Memory B cell (primary cell): ENCODE data around the gene DISC1.
A peak's percentile ranks its signal among the peaks of the same experiment; 100 is the strongest.

Source experiments
- ATAC-seq: fragments of 150-1000 bp; cut with Tn5 transposase; 2 replicates; pipeline ENCODE4 v1.10.0; 2021; ENCODE audit warnings: low read depth, mild to moderate bottlenecking, moderate library complexity
- DNase-seq, 2 donors: peaks; one replicate each; pipeline ENCODE4 v3.0.0; 2022; ENCODE audit warnings: low spot score in 2 of 2
- H3K27ac Mint-ChIP-seq: one replicate; pipeline ENCODE4 v1.8.0; 2022; ENCODE audit warnings: mild to moderate bottlenecking, moderate library complexity, mixed read lengths
- H3K27me3 Mint-ChIP-seq: one replicate; pipeline ENCODE4 v1.8.0; 2022; ENCODE audit warnings: mixed read lengths
- H3K36me3 Mint-ChIP-seq: one replicate; pipeline ENCODE4 v1.8.0; 2022; ENCODE audit warnings: mild to moderate bottlenecking, mixed read lengths
- H3K4me1 Mint-ChIP-seq: one replicate; pipeline ENCODE4 v1.8.0; 2022; ENCODE audit warnings: mixed read lengths
- H3K4me3 Mint-ChIP-seq: one replicate; pipeline ENCODE4 v1.8.0; 2022; ENCODE audit warnings: mild to moderate bottlenecking, moderate library complexity, mixed read lengths
- H3K9me3 Mint-ChIP-seq: one replicate; pipeline ENCODE4 v1.8.0; 2022; ENCODE audit warnings: mixed read lengths

DISC1 gene

DNA sequence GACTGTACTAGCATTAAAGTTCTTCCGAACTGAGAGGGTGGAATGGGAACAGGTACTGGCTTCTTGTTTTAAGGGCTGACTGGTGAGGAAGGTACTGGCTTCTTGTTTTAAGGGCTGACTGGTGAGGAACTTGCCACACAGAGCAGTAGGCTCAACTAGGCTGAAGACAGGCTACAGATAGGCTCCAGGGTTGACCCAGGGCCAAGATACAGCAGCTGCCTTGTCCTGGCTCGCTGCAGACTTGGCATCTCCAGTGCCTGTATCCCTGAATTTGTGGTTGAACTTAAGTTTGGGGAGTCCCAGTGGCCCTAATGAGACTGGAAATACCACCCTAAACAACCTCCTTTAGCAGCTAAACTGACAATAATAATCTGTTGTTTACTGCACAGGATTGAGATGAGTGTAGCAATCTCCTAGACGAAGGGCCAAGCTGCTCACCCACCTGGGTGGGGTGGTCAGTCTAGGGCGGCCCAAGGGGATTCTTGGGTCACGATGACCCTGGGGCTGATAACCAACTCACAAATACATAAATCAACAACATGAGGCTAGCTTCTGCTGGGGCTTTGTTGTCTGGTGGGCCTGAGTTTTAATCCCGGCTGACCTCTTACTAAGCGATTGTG, 227.1 kb downstream of the DISC1 start:
- DNase-seq: no peak
- Mint-ChIP-seq H3K4me1 (peaks cover 6% of the 10 kb centered on the region), H3K27ac (no peak overlapping the region), H3K36me3 (peaks cover 2% of the 10 kb centered on the region), H3K4me3 (no peak overlapping the region), H3K27me3 (no peaks in the 10 kb centered on the region), H3K9me3 (no peaks in the 10 kb centered on the region)
- no peak for ATAC-seq

DNA sequence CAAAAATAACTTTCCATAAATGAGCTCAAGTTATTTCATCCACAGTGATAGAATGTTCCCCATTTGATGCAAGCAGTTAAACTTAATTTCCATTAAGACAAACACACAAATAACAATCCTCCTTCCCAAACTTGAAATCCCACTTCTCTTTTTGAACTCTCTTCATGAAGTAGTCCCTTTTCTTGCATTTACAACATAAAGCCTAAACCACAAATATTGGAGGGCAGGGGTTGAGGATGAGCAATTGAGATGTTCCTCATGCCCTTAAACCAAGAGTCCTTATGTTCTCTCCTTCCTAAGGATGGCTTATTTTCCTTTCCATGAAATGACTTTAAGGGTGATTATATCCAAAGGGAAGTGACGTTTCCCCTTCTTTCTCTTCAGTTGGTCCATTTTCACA, 228.8 kb downstream of the DISC1 start:
- ATAC-seq: no peak
- H3K27ac Mint-ChIP-seq: no peak overlapping the region
- H3K27me3 Mint-ChIP-seq: no peaks in the 10 kb centered on the region
- no peak overlapping the region for H3K4me3 Mint-ChIP-seq
- DNase-seq: no peak
- peaks cover 6% of the 10 kb centered on the region for H3K4me1 Mint-ChIP-seq
- peaks cover 2% of the 10 kb centered on the region for H3K36me3 Mint-ChIP-seq
- no peaks in the 10 kb centered on the region for H3K9me3 Mint-ChIP-seq

DNA sequence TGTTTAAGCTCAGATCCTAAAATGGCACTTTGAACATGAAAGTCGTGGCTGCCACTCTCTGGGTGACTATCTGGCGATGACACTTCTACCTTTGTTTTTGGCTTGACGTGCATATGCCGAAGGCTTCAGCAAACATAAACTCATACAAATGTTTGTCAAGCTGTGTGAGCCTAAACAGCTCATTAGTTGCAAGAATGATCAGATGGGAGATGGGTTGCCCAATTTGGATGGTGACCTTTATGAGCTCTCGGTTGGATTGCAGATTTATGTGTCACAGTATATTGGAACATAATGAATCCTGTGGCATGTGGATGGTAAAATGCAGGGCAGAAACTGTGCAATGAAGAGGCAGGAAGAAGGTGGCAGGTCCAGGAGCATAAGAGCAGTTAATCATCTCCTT, 229.3 kb downstream of the DISC1 start:
- DNase-seq (no peak), ATAC-seq (no peak)
- Mint-ChIP-seq H3K36me3 (peaks cover 2% of the 10 kb centered on the region), H3K4me3 (no peak overlapping the region), H3K4me1 (peaks cover 6% of the 10 kb centered on the region), H3K27ac (no peak overlapping the region), H3K9me3 (no peaks in the 10 kb centered on the region), H3K27me3 (no peaks in the 10 kb centered on the region)

DNA sequence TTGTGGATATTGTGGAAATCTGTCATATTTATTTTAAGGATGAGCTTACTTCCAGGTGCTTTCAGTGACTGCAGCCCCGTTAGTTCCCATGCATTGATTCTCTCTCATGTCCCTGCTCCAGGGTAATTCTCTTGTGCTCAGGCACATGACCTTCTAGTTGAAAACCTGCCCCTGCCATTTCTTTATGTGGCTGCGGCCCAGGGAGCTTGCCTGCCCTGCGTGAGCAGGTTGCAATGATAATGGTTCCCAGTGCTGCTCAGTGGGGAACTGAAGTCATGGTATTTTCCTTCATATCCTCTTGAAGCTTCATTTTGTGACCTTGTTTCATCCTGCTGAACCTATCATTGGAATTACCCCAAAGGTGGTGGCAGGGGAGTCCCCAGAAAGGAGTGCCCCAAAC, 229.8 kb downstream of the DISC1 start:
- peaks cover 6% of the 10 kb centered on the region for H3K4me1 Mint-ChIP-seq
- H3K9me3 Mint-ChIP-seq: no peaks in the 10 kb centered on the region
- no peak for ATAC-seq
- no peak overlapping the region for H3K4me3 Mint-ChIP-seq
- no peak overlapping the region for H3K27ac Mint-ChIP-seq
- H3K27me3 Mint-ChIP-seq: no peaks in the 10 kb centered on the region
- peaks cover 2% of the 10 kb centered on the region for H3K36me3 Mint-ChIP-seq
- no peak for DNase-seq

DNA sequence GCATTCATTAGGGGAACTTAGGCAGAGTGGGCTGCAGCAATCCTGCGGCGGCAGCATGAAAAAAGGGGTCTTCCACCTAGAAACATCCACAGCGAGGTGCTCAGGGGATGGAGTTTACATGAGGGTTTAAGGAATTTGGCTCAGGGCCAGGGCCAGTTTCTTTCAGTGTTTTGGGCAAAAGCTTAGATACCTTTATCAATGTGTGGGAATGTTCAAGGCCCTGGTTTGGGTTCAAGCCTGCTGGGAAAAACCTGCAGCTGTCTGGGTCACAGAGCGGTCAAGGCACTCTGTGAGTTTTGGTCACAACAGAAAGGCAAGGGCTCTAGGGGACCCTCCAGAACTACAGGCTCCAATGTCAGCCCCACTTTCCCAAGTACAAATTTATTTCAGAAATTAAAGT, 230.3 kb downstream of the DISC1 start:
- Mint-ChIP-seq H3K4me3 (no peak overlapping the region), H3K9me3 (no peaks in the 10 kb centered on the region), H3K36me3 (peaks cover 2% of the 10 kb centered on the region), H3K4me1 (peaks cover 4% of the 10 kb centered on the region), H3K27me3 (no peaks in the 10 kb centered on the region), H3K27ac (no peak overlapping the region)
- DNase-seq (no peak), ATAC-seq (no peak)

DNA sequence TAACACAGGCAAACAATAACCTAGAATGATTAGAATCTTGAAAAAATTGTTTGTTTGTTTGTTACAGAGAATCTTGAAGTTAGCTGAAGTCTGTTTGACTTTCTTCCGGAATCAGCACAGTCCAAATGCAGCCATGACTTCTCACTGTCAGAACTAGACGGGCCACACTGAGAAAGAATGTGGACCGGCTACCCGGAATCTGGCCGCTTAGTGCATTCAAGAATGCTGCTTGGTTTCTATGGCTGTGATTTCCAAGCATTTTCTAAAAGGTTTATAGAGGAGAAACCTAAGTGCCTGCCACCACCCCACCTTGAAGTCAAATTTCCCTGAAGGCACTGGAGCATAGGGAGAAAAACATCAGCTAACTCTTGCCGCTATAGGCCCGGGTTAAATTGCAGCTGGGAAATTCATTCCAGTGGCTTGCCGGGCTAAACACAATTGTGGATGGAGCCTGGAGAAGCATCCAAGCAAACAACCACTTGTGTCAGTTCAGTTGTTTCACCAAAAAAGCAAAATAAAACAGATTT, 231.1 kb downstream of the DISC1 start:
- Mint-ChIP-seq H3K4me1 (no peaks in the 10 kb centered on the region), H3K27me3 (no peaks in the 10 kb centered on the region), H3K4me3 (no peak overlapping the region), H3K27ac (no peak overlapping the region), H3K9me3 (no peaks in the 10 kb centered on the region), H3K36me3 (peaks cover 2% of the 10 kb centered on the region)
- no peak for DNase-seq
- ATAC-seq: no peak

DNA sequence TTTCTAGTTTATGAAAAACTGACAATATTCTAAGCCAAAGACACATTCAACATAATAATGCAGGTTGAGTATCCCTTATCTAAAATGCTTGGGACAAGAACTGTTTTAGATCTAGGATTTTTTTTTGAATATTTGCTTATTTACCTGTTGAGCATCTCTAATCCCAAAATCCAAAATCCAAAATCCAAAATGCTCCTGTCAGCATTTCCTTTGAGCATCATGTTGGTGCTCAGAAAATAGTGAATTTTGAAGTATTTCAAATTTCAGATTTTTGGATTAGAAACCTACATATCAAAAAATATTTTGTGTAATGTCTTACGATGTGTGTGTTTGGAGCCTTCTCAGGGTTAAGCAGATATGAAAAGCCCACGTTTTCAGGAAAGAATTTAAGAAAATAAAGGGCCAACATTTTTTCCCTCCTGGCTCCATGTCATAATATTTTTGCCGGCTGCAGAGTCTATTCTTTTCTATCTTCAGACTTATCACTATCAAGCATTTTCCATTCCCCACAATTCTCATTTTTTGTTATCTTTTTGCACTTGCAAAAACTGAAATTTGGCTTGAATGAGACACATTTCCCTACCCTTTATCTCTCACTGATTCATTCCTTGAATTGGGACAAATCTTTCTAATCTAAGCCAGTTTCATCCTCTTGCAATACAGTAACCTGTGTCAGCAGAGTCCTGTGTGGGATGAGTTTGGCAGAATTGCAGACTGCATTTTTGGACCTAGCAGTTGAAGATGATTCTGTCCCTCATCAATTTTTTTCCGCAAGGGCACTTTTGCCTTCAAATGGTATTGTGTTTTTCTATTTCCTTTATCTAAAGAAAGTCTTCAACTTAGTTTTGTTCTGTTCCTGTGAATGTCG, 233.9 kb downstream of the DISC1 start:
- no peaks in the 10 kb centered on the region for H3K27me3 Mint-ChIP-seq
- H3K4me3 Mint-ChIP-seq: no peak overlapping the region
- H3K4me1 Mint-ChIP-seq: no peaks in the 10 kb centered on the region
- no peak for DNase-seq
- no peaks in the 10 kb centered on the region for H3K9me3 Mint-ChIP-seq
- H3K36me3 Mint-ChIP-seq: peaks cover 2% of the 10 kb centered on the region
- no peak overlapping the region for H3K27ac Mint-ChIP-seq
- ATAC-seq: no peak

DNA sequence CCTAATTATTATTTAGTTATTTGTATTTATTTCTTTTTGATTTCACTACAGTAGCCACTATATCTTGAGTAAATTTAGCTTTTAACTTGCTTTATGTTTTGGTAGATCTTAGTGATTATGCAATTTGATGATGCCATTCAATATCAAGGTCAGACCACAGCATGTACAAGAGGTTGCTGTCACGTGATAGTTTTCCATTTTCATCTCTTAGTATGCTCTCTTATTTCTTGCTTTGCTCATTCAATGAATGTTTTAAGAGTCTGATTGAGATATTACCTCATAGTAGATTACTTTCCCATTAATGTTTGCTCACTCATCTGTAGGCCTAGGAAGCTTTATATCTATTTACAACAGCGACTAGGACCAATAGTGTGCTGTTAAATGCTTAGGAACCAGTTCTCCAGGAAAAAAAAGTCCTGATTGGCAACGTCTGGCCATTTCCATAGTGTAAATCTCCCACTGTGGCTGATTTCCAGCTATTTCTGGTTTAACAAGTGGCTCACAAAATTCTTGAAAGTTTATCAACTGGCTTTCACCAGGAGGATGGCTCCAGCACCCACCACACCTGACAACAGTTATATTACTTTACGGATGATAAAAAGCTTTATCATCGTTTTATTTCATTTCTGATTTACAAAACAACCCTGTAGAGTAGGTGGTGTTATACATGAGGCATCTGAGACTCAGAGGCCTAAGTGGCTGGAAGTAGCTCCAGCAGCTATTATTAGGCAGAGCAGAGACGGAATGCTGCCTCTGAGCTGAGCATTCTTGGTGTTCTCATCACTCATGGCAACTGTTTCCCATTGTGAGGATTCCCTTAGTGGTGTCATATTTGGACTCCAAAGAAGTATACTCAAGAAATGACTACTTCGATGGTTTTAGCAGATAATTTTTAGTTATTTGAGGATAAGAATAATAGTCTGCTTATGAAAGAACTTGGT, 235.2 kb downstream of the DISC1 start:
- H3K27ac Mint-ChIP-seq: no peak overlapping the region
- ATAC-seq (no peak), DNase-seq (no peak)
- H3K4me1 Mint-ChIP-seq: no peaks in the 10 kb centered on the region
- peaks cover 2% of the 10 kb centered on the region for H3K27me3 Mint-ChIP-seq
- no peak overlapping the region for H3K4me3 Mint-ChIP-seq
- H3K36me3 Mint-ChIP-seq: peaks cover 2% of the 10 kb centered on the region
- no peaks in the 10 kb centered on the region for H3K9me3 Mint-ChIP-seq

DNA sequence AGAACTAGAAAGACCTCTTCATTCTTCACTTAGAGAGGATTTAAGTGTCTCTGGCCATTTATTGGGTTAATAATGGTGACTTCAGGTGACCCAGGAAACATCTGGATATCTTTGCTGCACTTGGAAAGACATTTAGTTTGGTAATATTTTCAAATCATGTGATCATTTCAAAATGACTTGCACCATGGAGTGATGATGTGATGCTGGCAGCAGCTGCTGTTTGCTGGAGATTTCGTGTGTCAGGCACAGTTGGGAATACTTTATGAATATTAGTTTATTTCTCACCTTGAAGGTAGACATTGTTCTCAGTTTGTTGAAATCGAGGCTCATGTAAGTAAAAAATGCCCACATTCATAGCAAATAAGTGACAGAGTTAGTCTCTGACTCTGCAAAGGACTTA, 236.0 kb downstream of the DISC1 start:
- H3K9me3 Mint-ChIP-seq: no peaks in the 10 kb centered on the region
- peaks cover 2% of the 10 kb centered on the region for H3K27me3 Mint-ChIP-seq
- no peak overlapping the region for H3K27ac Mint-ChIP-seq
- no peak for DNase-seq
- no peaks in the 10 kb centered on the region for H3K4me1 Mint-ChIP-seq
- H3K4me3 Mint-ChIP-seq: no peak overlapping the region
- H3K36me3 Mint-ChIP-seq: peaks cover 2% of the 10 kb centered on the region
- ATAC-seq: no peak

DNA sequence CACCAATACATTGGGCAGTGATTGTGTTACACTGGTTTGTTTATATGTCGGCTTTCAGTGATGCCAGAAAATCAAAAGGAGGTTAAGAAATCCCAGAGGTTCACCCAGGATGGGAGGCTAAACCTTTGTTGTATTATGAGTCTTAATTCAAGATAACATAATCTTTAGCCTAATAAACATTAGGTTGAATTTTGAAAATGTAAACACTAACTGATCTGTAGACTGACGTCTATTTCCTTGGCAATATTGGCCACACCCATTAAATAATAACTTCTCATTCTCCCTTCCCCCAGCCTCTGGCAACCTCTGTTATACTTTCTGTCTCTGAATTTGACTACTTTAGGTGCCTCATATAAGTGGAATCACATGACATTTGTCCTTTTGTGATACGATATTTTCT, 238.7 kb downstream of the DISC1 start:
- Mint-ChIP-seq H3K36me3 (no peaks in the 10 kb centered on the region), H3K9me3 (no peaks in the 10 kb centered on the region), H3K27me3 (peaks cover 2% of the 10 kb centered on the region), H3K4me1 (peaks cover 7% of the 10 kb centered on the region), H3K4me3 (no peak overlapping the region), H3K27ac (no peak overlapping the region)
- DNase-seq (no peak), ATAC-seq (no peak)

DNA sequence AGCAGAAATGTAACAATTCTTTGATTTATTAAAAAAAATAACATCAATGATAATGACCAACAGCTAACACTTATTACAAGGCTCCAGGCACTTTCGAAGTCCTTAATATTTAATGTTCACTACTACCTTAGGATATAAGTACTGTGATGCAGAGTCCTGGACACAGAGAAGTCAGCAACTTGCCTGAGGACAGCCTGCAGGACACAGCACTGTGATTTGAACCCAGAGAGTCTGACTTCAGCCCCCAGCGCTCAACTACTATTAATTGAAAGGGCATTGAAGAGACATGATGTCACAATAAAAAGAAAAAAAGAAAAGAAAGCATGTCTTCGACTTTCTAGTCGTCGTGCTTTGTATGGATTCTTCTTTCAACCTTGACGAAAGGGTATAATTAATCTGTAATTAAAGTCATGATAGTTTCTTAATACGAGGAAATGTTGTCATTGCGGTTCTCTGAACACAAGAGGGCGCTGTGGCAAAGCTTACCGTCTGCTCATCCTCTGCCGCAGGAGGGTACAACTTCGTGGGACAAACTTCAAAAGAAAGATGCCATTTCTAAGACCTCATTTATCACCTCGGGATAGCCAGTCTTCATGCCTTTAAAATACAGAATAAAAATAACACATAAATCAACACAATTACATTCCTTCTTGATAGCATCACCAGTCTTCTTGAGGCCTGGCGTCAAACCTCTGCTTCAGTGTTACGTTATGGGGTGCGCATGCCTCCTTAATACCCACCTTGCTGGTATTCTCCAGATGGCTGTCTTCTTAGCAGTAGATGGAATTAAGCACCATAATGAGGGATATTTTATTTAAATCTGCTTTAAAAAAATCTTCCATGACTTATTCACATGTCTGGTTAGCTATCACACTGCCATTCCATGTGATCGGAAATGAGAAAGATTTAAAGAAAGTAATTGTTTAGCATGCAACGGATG, 240.1 kb downstream of the DISC1 start:
- Mint-ChIP-seq H3K27ac (no peak overlapping the region), H3K9me3 (no peaks in the 10 kb centered on the region), H3K36me3 (no peaks in the 10 kb centered on the region), H3K4me1 (peaks cover 7% of the 10 kb centered on the region), H3K27me3 (peaks cover 2% of the 10 kb centered on the region), H3K4me3 (no peak overlapping the region)
- DNase-seq (peak; percentile 27 to 37), ATAC-seq (no peak)

DNA sequence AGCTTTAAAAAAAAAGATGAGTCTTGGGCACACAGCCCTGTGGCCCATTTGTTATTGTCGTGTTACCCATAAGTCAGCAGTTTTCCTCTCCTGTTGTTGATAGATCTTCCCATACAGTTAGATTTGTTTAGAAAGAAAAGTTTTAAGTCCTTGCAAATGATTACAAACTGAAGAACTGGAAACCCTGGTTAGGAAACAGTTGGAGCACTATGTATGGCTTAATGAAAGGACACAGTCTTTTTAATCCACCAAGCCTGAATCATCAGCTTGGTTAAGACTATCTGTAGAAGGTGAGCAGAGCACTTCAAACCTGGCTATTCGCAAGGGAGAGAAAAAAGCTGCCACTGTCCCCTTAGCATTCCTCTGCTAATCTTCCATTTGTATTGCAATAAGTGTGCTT, 241.0 kb downstream of the DISC1 start:
- DNase-seq (no peak), ATAC-seq (no peak)
- Mint-ChIP-seq H3K4me1 (peaks cover 7% of the 10 kb centered on the region), H3K27me3 (peaks cover 2% of the 10 kb centered on the region), H3K36me3 (no peaks in the 10 kb centered on the region), H3K4me3 (no peak overlapping the region), H3K27ac (no peak overlapping the region), H3K9me3 (no peaks in the 10 kb centered on the region)

DNA sequence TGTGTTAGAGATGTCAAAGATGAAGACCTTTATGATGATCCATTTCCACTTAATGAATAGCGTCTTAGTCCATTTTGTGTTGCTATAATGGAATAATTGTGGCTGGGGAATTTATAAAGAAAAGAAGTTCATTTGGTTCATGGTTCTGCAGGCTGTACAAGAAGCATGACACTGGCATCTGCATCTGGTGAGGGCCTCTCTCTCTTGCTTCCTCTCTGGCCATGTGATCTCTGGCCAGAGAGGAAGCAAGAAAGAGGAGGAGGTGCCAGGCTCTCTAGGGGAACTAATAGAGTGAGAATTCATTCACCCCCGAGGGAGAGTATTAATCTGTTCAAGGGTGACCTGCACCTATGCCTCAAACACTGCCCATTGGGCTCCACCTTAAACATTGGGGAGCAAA, 242.8 kb downstream of the DISC1 start:
- peaks cover 7% of the 10 kb centered on the region for H3K4me1 Mint-ChIP-seq
- H3K9me3 Mint-ChIP-seq: no peaks in the 10 kb centered on the region
- no peaks in the 10 kb centered on the region for H3K36me3 Mint-ChIP-seq
- no peak overlapping the region for H3K27ac Mint-ChIP-seq
- DNase-seq (no peak), ATAC-seq (peak; percentile 76)
- no peak overlapping the region for H3K4me3 Mint-ChIP-seq
- peaks cover 2% of the 10 kb centered on the region for H3K27me3 Mint-ChIP-seq
